Cardiac muscle cell (in vitro differentiated cells and primary cell): ENCODE measurements around the gene ATPAF1. TPM values are rescaled to one million over a fixed set of nuclear protein-coding genes. Genes with fewer than 3 reads are reported as not detected.
"Not testable (repeated sequence)": the region's sequence is repeated elsewhere in the genome, so short reads cannot be mapped to it uniquely, and the experiment has no call there.

ENCODE experiments used
- DNase-seq, 2 donors: peaks; one replicate each; pipeline versions ENCODE4 v3.0.0 to v3.0.0-alpha.2; 2010 to 2017; ENCODE audit warnings: low read depth in 1 of 2, low spot score in 1 of 2
- H3K27ac ChIP-seq: fragments of 200-600 bp; sonication (generic); 2 replicates; pipeline ENCODE4 v1.5.1; 2016
- H3K27me3 ChIP-seq: fragments of 200-600 bp; sonication (generic); 2 replicates; pipeline ENCODE4 v1.6.0; 2016; ENCODE audit warnings: control low read depth
- H3K36me3 ChIP-seq: fragments of 200-600 bp; sonication (generic); 2 replicates; pipeline ENCODE4 v1.5.1; 2016; ENCODE audit warnings: control low read depth
- H3K4me1 ChIP-seq: fragments of 200-600 bp; sonication (generic); 2 replicates; pipeline ENCODE4 v1.8.1; 2017; ENCODE audit warnings: low read depth, mild to moderate bottlenecking, mixed run types
- H3K4me3 ChIP-seq: fragments of 200-600 bp; sonication (generic); 2 replicates; pipeline ENCODE4 v1.5.1; 2016; ENCODE audit warnings: mild to moderate bottlenecking
- H3K9me3 ChIP-seq: fragments of 200-600 bp; sonication (generic); 2 replicates; pipeline ENCODE4 v1.5.1; 2017; ENCODE audit warnings: low read depth, mild to moderate bottlenecking, control low read depth
- CTCF ChIP-seq: IDR thresholded peaks from 2 replicates; pipeline ENCODE4 v1.5.1; 2012; ENCODE audit warnings: low read depth, mild to moderate bottlenecking, low read length
- polyA plus RNA-seq: library from polyadenylated mRNA; unstranded; fragments of >200 nt; fragmentation: Nextera tagmentation; extraction: Ambion mirVana; gene quantifications from 2 replicates; pipeline ENCODE4 v1.2.1, GENCODE V29; 2016
- total RNA-seq: library from RNA; depleted of rRNA; stranded (reverse); fragments of >200 nt; gene quantifications from 2 replicates; pipeline ENCODE4 v1.2.3, GENCODE V29; 2016

Gene ATPAF1
- total and polyA plus RNA-seq, 2 experiments from 2014 or later = 83.6 to 120 TPM

- Histone ChIP-seq H3K36me3 (peaks cover 20% of the 10 kb centered on the region), H3K27me3 (no peaks in the 10 kb centered on the region), H3K27ac (no peak overlapping the region), H3K9me3 (no peaks in the 10 kb centered on the region), H3K4me3 (no peak overlapping the region), H3K4me1 (no peaks in the 10 kb centered on the region)
- no peak for DNase-seq
- TF ChIP-seq CTCF = no peak
These were observed 10.4 kb downstream of the ATPAF1 start for GRCh38 chr1:46657775-46658174.

GRCh38 chr1:46656643-46657042 lies 11.5 kb downstream of the ATPAF1 start:
- no peaks in the 10 kb centered on the region for H3K4me1 ChIP-seq
- H3K36me3 ChIP-seq = peaks cover 24% of the 10 kb centered on the region
- no peak for DNase-seq
- no peaks in the 10 kb centered on the region for H3K9me3 ChIP-seq
- TF ChIP-seq CTCF = no peak
- H3K4me3 ChIP-seq = no peak overlapping the region
- H3K27me3 ChIP-seq = no peaks in the 10 kb centered on the region
- no peak overlapping the region for H3K27ac ChIP-seq

GRCh38 chr1:46655848-46656247 lies 12.3 kb downstream of the ATPAF1 start:
- Histone ChIP-seq H3K27me3 (no peaks in the 10 kb centered on the region), H3K27ac (no peak overlapping the region), H3K4me3 (no peak overlapping the region), H3K9me3 (no peaks in the 10 kb centered on the region), H3K36me3 (peaks cover 24% of the 10 kb centered on the region), H3K4me1 (no peaks in the 10 kb centered on the region)
- no peak for TF ChIP-seq CTCF
- DNase-seq = no peak

- not testable (repeated sequence) for H3K4me1 ChIP-seq, H3K4me3 ChIP-seq, H3K27ac ChIP-seq, DNase-seq, H3K27me3 ChIP-seq, H3K9me3 ChIP-seq
- H3K36me3 ChIP-seq = peaks cover 24% of the 10 kb centered on the region
These were observed 13.5 kb downstream of the ATPAF1 start for GRCh38 chr1:46654698-46655097.

GRCh38 chr1:46654012-46654411 lies 14.2 kb downstream of the ATPAF1 start:
- no peak for DNase-seq
- Histone ChIP-seq H3K9me3 (no peaks in the 10 kb centered on the region), H3K4me1 (no peaks in the 10 kb centered on the region), H3K36me3 (peaks cover 21% of the 10 kb centered on the region), H3K27ac (peak overlapping the region; percentile 4), H3K27me3 (no peaks in the 10 kb centered on the region), H3K4me3 (no peak overlapping the region)
- no peak for TF ChIP-seq CTCF

GRCh38 chr1:46653405-46653958 lies 14.7 kb downstream of the ATPAF1 start:
- DNase-seq = peak in 1 of 2 donors; percentile 32
- H3K36me3 ChIP-seq = peaks cover 21% of the 10 kb centered on the region
- TF ChIP-seq CTCF = no peak
- no peaks in the 10 kb centered on the region for H3K9me3 ChIP-seq
- H3K4me1 ChIP-seq = no peaks in the 10 kb centered on the region
- peak overlapping the region; percentile 4 for H3K27ac ChIP-seq
- H3K27me3 ChIP-seq = no peaks in the 10 kb centered on the region
- H3K4me3 ChIP-seq = no peak overlapping the region
